Measurements from ENCODE around the gene MAB21L4. TPM values are rescaled to one million over a fixed set of nuclear protein-coding genes. Genes with fewer than 3 reads are reported as not detected.

MAB21L4 gene
- total RNA-seq, 4 donors from 2014 or later = 4.9 to 11.6 (median 9.8) TPM; not detected in 1

DNA sequence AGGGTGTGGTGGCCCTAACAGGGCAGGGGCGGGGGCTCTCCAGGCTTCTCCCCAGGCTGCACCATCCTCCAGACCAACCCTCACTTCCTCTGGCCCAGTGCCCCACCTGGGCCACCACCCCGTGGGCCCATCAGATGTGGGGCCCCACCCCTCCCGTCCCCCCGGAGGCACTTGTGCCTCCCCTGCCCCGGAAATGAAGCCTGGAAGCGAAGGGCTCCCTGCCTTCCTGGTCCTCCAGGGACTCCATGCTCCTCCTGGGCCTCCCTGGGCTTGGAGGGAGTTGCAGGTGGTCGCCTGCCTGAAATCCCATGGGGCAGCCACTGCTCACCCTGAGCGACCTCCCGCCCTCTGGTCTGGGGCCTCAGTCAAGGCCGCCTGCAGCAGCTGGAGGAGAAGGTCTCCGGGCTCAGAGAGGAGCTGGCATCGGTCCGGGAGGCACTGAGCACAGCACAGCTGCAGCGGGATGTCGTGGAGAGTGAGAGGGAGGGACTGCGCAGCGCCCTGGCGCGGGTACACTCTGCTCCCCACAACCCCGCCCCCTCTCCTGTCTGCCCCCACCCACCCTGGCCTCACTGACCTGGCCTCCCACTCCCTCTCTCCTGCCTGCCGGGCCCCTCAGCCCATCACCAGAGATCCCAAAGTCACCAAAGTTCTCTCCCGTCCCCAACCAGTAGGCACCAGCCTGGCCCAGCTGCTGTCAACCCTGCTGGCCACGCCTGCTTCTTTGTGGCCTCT lies 38.2 kb upstream of the MAB21L4 start:
- H3K27me3 ChIP-seq = no peaks in the 10 kb centered on the region
- in situ Hi-C loops (cut with MboI; ENCODE audit: low pct_ligation_motif_present in 1 of 4, low pct_unique_long_range_greater_than_20kb in 1 of 4, low sequenced_read_pairs in 3 of 4) = no loop called here
- H3K4me3 ChIP-seq = no peak overlapping the region
- H3K4me1 ChIP-seq = no peaks in the 10 kb centered on the region
- no peaks in the 10 kb centered on the region for H3K9me3 ChIP-seq
- DNase-seq = peak; percentile 8
- H3K27ac ChIP-seq = no peak overlapping the region
- 60% methylated on average over 15 of the region's 23 CpGs; no CpG with 5 or more reads in 1 of the 2 donors for WGBS, 2 donors (ENCODE audit: low coverage in 1 of 2)
- TF ChIP-seq, protein P1, sequence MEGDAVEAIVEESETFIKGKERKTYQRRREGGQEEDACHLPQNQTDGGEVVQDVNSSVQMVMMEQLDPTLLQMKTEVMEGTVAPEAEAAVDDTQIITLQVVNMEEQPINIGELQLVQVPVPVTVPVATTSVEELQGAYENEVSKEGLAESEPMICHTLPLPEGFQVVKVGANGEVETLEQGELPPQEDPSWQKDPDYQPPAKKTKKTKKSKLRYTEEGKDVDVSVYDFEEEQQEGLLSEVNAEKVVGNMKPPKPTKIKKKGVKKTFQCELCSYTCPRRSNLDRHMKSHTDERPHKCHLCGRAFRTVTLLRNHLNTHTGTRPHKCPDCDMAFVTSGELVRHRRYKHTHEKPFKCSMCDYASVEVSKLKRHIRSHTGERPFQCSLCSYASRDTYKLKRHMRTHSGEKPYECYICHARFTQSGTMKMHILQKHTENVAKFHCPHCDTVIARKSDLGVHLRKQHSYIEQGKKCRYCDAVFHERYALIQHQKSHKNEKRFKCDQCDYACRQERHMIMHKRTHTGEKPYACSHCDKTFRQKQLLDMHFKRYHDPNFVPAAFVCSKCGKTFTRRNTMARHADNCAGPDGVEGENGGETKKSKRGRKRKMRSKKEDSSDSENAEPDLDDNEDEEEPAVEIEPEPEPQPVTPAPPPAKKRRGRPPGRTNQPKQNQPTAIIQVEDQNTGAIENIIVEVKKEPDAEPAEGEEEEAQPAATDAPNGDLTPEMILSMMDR (IDR thresholded peaks at IDR 0.05) = no peak
- no peak for TF ChIP-seq POLR2A (IDR thresholded peaks at IDR 0.05)
- TF ChIP-seq POLR2AphosphoS5 (IDR thresholded peaks at IDR 0.05) = no peak
- TF ChIP-seq EP300 (IDR thresholded peaks at IDR 0.05; ENCODE audit: low read depth) = no peak
- no peaks in the 10 kb centered on the region for H3K36me3 ChIP-seq
- intact Hi-C loops (cut with DNase I; ENCODE audit: low total_unique reads) = no loop called here

DNA sequence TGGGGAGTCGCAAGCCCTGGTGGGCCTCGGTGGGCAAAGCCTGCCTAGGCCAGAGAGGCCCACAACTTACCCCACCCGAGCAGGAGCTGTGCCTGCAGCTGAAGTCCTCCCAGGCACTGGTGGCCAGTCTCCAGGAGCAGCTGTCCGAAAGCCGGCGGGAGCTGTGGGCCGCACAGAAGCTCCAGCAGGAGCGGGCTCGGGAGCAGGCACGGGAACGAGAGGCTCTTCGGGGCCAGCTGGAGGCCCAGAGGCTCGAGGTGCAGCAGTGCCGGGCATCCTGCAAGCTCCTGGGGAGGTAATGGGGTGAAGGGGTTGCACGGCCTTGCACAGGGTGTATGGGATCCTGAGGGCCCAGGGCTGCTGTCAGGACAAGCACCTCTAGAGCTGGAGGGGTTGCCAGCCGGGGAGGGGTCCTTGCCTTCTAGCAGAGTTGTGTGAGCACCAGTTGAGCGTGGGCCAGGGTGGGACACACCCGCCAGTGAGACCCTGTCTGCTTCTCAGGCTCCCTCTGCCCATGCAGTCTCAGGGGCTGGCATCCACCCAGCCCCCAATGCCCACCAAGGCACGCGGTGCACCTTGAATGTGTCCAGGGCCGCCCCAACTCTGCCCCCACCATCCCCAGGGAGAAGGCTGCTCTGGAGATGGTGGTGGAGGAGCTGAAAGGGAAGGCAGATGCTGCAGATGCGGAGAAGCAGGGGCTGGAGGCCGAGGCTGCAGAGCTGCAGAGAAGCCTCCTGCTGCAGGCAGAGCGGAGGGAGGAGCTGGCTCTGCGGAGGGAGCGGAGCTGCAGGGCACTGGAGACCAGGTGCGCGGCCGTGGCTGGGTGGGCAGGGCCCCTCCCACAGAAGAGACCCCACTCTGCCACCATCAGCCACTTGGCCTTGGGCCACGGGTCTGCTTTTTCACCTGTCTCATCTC lies 37.4 kb upstream of the MAB21L4 start:
- in situ Hi-C loops (cut with MboI; ENCODE audit: low pct_ligation_motif_present in 1 of 4, low pct_unique_long_range_greater_than_20kb in 1 of 4, low sequenced_read_pairs in 3 of 4) (no loop called here), intact Hi-C loops (cut with DNase I; ENCODE audit: low total_unique reads) (no loop called here)
- 74% methylated on average over 19 of the region's 30 CpGs; no CpG with 5 or more reads in 1 of the 2 donors for WGBS, 2 donors (ENCODE audit: low coverage in 1 of 2)
- peak; percentile 7 for DNase-seq
- Histone ChIP-seq H3K36me3 (no peaks in the 10 kb centered on the region), H3K27ac (no peak overlapping the region), H3K9me3 (no peaks in the 10 kb centered on the region), H3K27me3 (no peaks in the 10 kb centered on the region), H3K4me1 (no peaks in the 10 kb centered on the region), H3K4me3 (no peak overlapping the region)
- TF ChIP-seq POLR2A (IDR thresholded peaks at IDR 0.05) = no peak
- TF ChIP-seq, protein P1 (IDR thresholded peaks at IDR 0.05) = no peak
- TF ChIP-seq EP300 (IDR thresholded peaks at IDR 0.05; ENCODE audit: low read depth) = no peak
- TF ChIP-seq POLR2AphosphoS5 (IDR thresholded peaks at IDR 0.05) = no peak

DNA sequence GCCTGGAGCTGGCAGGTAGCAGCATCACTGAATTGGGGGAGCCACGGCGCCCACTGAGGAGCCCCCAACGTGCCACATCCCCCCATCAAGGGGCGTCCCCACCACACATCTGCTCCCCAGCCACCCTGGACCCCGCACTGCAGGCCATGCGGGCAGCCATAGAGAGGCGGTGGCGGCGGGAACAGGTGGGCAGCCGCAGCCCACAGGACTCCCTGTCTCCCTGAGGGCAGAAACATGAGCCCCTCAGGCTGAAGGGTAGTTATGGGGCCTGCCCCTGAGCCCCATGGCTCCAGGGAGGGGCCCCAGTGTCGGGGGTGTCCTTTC lies 36.7 kb upstream of the MAB21L4 start:
- no peaks in the 10 kb centered on the region for H3K4me1 ChIP-seq
- H3K27ac ChIP-seq = no peak overlapping the region
- DNase-seq = peak; percentile 1
- intact Hi-C loops (cut with DNase I; ENCODE audit: low total_unique reads) (no loop called here), in situ Hi-C loops (cut with MboI; ENCODE audit: low pct_ligation_motif_present in 1 of 4, low pct_unique_long_range_greater_than_20kb in 1 of 4, low sequenced_read_pairs in 3 of 4) (no loop called here)
- no peak for TF ChIP-seq EP300 (IDR thresholded peaks at IDR 0.05; ENCODE audit: low read depth)
- TF ChIP-seq, protein P1 (IDR thresholded peaks at IDR 0.05) = no peak
- no peak for TF ChIP-seq POLR2AphosphoS5 (IDR thresholded peaks at IDR 0.05)
- TF ChIP-seq POLR2A (IDR thresholded peaks at IDR 0.05) = no peak
- no peaks in the 10 kb centered on the region for H3K9me3 ChIP-seq
- 92 to 100% methylated on average over 4 of the region's 11 CpGs for WGBS, 2 donors (ENCODE audit: low coverage in 1 of 2)
- no peaks in the 10 kb centered on the region for H3K27me3 ChIP-seq
- H3K4me3 ChIP-seq = no peak overlapping the region
- H3K36me3 ChIP-seq = no peaks in the 10 kb centered on the region

DNA sequence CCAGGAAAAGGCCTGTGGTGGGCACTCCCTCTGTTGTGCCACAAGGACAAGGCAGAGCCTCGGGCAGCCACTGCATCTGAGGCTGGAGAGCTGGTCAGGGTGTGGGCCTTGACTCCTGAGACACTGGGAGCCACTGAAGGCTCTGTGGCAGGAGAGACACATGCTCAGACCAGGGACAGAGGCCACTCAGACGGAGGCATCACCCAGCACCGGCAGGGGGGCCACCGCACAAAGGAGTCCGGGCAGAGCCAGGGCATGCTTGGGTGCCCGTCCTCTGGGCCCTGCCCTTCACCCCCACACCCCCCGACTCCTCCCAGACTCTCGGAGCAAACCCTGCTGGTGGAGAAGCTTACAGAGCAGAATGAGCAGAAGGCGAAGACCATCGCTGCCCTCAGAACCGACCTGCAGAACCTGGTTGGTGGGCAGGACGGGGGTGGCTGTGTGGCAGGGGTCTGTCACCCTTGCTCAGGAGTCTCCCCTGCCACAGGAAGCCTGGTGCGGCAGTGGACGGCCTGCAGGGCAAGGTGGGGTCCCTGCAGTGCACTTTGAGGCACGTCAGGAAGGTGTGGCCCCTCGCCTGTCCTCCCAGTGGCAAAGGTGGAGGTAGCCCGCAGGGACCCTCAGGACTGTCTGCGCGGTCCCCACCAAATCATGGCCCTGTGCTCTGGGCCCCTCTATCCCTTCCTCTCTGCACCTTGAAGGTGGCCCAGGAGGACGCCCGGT lies 36.2 kb upstream of the MAB21L4 start:
- H3K27me3 ChIP-seq = no peaks in the 10 kb centered on the region
- H3K36me3 ChIP-seq = no peaks in the 10 kb centered on the region
- in situ Hi-C loops (cut with MboI; ENCODE audit: low pct_ligation_motif_present in 1 of 4, low pct_unique_long_range_greater_than_20kb in 1 of 4, low sequenced_read_pairs in 3 of 4) (no loop called here), intact Hi-C loops (cut with DNase I; ENCODE audit: low total_unique reads) (no loop called here)
- H3K4me1 ChIP-seq = no peaks in the 10 kb centered on the region
- H3K27ac ChIP-seq = no peak overlapping the region
- no peaks in the 10 kb centered on the region for H3K9me3 ChIP-seq
- DNase-seq = peak; percentile 4
- H3K4me3 ChIP-seq = no peak overlapping the region
- TF ChIP-seq, protein P1 (IDR thresholded peaks at IDR 0.05) = no peak
- TF ChIP-seq POLR2A (IDR thresholded peaks at IDR 0.05) (no peak), POLR2AphosphoS5 (IDR thresholded peaks at IDR 0.05) (no peak), EP300 (IDR thresholded peaks at IDR 0.05; ENCODE audit: low read depth) (no peak)
- WGBS, 2 donors (ENCODE audit: low coverage in 1 of 2) = 81% methylated on average over 19 of the region's 21 CpGs; no CpG with 5 or more reads in 1 of the 2 donors

Data from transverse colon (tissue), 4 donors.